ENCODE results near the gene ETS1.

Gene ETS1, protein sequence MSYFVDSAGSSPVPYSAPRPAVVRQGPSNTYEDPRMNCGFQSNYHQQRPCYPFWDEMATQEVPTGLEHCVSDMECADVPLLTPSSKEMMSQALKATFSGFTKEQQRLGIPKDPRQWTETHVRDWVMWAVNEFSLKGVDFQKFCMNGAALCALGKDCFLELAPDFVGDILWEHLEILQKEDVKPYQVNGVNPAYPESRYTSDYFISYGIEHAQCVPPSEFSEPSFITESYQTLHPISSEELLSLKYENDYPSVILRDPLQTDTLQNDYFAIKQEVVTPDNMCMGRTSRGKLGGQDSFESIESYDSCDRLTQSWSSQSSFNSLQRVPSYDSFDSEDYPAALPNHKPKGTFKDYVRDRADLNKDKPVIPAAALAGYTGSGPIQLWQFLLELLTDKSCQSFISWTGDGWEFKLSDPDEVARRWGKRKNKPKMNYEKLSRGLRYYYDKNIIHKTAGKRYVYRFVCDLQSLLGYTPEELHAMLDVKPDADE

DNA sequence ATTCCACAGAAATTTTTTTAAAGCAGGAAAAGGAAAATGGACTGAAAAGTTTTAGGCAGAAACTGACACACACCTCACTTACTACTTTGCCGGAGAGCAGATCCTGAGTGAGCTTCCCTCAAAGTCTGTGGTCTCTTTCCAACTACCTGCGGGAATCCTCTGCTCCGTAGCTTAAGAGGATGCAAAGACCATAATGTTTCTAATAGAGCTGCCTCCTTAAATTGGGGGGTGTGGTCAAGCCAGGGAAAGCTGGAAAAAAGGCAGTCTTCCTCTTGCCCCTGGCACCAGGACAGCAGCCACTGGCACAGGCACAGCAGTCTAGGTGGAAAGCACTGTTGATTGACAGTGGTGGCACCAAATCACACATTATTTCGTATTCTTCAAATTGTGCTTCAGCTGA is at the start of gene ETS1:
Gene ETS1, minus strand, starts transcription at position 144 of the 400 bp plus-strand sequence. CDS start 14,428 bp downstream, outside the sequence.
- no peak for DNase-seq

DNA sequence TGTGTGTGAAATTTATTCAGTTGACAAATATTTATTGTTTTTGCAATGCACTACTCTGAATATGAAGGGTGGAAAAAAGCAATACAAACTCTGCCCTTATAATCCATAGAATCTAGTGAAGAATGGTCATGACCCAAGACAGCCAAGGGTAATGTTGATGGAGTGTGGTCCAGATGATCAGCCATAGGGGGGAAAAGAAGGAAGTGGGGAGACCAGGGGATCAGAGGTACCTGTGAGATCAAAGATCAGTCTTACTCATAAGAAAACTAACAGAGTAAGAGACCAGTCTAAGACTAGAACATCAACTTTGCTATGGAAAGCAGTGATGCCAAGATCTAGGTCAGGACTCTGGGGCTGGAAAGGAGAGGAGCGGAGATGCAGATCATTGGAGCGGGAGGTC is 47.0 kb upstream of the ETS1 start:
- no peak for DNase-seq

DNA sequence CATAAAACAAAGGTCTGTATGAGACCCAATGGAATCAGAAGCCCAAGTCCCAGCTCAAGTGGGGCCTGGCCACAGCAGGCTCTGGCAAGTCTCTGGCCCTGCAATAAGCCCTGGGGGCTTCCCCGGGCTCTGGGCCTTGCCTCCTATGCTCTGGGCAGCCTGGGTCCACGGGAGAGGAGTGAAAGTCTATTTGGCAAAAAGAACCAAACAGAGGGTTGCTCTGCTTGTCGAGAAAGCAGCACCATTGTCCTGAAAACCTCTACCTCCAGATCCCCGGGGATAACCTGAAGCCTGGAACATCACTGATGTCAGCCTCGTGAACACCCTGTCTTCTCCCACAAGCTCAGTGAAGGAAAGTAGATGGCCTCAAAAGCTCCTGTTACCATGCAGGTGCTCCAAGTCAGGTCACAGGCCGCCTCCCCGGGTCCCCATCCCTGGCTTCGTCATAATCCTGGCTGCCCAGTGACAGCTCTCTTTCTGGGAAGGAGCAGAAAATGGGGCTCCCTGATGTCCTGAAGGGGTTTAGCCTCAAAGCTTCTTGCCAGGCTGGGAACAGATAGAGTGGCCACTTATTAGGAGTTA is 46.1 kb upstream of the ETS1 start:
- DNase-seq = no peak

DNA sequence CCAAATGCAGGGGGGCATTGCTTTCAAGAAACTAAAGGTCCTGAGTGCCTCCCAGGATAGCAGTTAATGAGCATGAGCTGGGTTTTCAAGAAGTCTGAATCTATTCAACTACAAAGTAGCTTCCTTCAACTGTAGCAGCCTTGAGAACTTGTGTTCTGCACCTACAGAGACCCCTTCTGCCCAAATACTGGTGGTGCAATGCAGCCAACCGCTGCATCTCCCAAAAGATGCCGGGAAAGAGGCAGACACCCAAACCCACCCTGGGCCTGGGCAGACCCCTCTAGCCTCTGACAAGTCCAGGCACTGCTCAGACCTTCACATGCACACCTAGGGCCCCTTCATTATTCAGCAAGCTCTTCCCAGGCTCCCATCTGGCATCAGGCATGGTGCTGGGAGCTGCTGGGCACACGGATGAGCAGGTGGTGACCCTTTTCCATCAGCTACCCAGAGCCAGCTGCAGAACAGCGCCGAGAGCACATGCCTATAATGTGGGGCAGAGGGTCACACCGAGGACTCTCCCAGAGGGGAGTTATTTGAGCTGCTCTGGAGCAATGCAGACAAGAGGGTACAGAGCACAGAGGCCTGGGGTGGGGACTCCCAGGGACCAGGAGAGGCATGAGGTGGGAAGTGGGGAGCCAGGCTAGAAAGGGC is 44.9 kb upstream of the ETS1 start:
- peak in 3 of 51 donors; percentile 5 to 9 (median 9) for DNase-seq

DNA sequence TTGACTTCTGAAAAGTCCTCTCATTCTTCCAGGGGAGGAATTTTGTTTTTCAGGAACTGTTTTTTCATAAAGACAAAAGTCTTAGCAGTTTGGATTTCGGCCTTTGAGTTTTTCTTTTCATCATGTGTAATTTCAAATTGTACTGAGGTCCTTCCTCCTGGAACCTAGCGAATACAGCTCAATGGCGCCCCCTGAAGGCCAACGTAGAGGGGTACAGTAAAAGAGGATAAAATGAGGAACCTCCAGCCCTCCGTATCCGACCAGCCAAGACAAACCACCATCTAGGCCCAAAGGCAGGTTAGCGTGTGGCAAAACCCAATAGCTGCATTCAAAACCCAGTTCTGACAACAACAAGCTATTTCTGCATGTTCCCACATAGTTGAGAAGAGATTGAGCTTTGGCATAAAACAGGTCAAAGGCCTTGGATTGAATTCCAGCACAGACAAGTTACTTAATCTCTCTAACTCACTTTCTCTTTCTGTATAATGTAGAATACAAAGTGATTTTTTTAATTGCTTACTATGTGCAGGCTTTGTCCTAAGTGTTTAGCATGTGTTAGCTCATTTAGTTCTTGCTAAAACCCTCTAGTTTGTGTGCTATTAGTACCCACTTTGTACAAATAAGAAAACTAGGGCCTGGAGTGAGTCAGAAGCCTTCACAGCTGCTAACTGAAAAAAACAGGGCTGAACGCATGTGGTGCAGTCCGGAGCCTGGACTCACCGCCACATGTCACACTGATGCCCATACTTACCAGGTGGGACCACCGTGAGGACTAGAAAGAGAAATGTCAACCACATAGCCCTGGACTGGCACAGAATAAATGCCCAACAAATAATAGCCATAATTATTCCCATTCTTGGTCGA is 43.2 kb upstream of the ETS1 start:
- peak in 48 of 51 donors; percentile 4 to 87 (median 56) for DNase-seq

DNA sequence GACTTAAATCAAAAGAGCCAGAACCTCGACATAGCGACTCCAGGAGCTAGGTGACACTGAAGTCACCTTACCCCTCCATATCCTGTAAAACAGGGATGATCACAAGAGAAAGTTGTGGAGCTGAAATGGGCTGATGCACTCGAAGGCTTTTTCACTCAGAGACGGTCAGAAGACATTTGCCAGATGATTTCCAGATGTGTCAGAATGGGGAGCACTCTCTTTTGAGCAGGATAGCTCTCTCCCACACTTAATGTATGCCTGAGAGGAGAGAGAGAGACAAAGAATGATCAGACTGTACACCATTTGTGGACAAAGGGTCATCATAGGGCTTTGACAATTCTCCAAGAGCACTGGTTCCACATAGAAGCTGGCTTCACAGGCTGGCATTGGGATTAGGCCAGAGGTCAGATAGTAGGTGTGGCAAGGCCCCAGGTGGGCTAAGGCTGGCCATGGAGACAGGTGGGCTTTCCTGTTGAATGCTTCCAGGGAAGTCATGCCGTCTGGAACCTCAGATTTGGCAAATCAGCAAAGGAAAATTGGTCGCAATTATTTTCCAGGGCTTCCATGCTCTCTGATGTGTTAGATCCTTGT is 42.3 kb upstream of the ETS1 start:
- no peak for DNase-seq

DNA sequence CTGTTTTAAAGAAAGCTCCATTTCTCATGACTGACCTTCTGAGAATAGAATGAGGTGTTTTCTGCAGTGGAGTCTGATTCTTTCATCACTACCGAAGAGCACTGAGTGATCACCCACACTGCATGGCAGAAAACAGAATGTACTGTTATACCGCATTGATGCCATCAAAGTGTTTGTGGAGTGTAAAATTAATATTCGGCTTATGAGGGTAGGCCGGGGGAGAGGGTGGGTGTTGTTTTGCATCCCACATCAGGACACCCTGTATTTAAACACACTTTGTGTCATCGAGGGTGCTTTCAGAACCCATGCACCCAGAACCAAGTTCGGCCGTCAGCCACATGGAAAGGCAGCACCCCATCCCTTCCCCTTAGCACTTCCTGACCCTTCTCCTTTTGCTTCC is 41.3 kb upstream of the ETS1 start:
- no peak for DNase-seq

DNA sequence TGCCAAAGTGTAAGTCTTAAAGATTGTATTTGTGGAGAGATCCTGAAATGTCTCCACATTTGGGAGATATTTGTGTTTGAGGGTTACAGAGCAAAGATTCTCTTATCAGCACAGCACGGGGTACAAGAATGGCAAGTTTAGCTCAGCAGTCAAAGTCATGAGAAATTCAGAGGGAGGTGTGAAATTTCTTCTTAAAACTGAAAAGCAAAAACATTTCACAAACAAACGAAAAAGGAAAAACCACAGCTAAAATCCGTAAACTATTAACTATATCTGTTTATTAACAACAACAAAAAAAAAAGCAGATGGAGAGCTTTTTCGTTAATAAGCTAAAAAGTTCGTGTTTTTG is 40.9 kb upstream of the ETS1 start:
- no peak for DNase-seq

DNA sequence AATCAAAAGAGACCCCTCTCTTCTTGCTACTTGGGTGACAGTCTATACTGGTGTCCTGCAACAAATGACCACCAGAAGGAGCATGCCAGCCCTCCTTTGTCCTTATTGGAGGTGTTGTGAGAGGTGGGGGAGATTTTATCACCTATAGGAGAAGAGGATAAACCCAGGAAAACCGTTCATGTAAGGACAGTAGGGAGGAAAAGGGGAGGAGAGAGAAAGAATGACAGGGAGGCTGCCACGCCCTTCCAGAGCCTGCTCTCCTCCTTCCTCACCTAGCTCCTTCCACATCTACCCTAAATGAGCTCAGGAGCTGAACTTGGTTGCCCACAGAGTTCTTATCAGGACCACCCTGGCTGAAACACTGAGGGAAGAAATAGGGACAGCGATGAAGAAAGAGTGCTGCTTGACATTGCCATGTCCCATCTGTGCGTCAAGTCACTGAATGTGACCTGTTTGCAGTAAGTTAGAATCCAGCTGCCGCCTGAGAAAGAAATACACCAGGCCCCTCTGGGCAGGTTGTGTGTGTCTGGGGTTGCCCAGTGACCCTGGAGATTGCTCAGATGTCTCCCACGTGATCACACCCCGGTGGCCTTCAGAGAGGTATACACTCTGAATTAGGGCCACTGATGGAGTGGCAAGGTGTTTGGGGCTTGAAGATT is 40.4 kb upstream of the ETS1 start:
- DNase-seq = no peak

DNA sequence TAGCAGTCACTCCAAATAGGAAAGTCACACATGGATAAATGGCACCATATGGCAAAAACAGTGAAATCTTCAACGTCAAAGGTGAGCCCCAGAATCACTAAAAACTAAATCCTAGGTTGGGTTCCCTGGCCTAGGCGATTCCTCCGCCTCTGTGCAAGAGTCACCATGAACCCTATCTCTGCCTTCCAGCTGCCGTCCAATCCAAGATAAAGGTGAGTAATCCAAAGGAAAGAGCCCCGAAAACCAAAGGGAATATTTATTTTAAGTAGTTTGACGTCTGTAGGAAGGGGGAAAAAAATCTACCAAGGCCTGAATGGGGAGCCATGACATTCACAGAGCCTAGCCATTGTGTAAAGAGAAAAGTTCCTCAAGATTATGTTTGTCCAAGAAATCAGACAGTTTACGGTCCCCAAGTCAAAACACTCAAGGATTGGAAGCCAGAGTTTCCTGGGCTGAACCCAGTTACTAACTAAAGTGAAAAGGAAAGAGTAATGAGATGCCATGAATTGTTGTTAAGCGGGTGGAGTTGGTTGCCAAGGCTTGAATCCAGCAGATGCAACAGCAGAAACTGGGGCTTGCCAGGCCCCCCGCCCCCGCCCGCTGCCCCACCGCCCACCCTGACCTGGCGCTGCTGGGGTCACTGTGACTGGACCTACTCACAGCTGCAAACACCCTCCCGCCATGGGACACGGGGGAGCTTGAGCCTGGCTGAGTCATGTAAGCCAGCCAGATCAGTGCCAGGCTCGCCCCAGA is 39.7 kb upstream of the ETS1 start:
- no peak for DNase-seq

DNA sequence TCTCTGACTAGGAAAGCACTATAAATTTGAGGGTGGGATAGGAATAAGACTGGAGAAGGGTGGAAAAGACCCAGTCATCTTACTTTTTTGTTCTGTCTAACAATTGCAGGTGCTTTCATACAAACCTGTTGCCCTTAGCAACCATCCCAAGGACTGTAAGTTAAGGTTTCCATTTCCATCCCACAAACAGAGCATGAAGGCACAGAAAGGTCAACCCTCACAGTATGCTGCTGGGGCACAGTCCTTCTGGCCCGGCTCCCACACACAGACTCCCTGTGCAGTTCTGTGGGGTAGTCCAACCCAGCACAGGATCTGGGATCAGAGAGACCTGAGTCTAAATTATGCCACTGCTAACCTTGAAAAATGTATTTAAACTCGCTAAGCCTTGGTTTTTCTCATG is 38.4 kb upstream of the ETS1 start:
- no peak for DNase-seq

DNA sequence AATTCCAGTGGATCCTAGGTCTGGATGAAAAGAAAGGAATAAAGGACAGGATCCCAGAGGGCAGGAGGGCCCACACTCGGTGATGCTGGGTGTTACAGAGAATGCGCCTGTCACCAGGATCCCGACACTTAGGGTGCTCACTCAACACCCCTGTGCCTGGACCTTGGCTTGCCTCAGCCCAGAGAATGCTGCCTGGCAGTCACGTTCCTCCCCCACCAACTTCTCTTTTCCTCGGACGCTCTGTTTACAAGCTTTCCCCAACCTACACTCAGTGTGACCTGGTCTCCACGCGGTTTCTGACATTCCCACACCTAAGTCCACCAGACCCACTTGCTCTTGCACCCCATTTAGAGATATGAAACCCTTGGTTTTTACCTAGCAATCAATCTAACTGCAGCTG is 38.0 kb upstream of the ETS1 start:
- no peak for DNase-seq

DNA sequence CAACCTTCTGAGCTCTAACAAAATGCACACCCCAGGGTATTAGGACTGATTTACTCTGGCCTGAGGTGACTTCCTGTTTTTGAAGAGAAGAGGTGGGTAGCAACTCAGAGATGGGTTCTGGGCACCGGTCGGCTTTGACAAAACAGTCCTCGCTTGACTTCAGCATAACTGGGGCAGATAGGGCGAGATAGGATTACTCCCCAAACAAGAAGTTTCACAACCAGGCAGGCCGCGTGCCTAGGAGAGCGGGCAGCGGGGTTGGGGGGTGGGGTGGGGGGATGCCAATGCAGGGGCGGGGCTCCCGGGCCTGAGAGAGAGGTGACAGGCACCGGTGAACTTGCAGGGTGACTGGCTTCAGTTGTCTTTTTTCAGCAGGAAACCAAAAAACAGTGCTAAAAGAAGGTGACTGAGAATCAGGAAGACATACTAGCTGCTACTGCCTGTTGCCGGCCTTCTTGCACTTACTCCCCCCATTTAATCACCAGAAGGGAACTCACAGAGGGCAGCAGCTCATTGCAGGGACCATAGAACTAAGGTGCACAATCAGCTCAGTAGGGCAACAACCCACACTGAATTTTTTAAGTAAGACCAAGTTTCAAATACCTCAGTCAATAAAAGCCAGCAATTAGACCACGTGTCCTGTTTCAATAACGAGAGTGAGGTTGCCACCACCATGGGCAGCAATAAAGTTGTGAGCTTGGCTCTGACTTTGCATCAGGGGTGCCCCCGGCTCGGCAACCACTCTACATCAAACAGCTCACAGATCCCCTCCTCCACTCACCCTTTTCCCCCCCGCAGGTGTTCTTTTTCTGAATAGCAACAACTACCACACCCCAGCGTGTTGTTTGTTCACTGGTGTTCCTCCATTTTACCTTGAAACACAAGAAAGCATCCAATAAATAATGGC is 37.2 kb upstream of the ETS1 start:
- no peak for DNase-seq

DNA sequence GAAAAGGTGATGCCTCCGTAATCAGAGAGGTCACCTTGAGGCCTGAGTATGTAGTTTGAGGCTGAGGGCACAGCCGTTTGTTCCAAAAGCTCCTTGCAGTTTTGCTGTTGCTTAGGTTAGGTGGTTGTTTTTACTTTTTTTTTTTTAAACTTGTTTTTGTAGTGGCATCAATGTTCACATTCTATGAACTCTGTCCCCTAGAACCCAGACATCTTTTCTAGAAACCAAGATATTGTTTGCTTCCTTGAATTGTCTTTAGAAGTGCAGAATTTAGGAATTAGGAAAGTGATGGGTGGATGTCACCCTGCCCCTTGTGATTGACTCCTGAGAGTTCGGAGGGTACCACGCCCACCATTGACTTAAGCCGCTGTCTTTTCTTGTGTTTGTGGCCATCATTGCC is 35.7 kb upstream of the ETS1 start:
- no peak for DNase-seq

DNA sequence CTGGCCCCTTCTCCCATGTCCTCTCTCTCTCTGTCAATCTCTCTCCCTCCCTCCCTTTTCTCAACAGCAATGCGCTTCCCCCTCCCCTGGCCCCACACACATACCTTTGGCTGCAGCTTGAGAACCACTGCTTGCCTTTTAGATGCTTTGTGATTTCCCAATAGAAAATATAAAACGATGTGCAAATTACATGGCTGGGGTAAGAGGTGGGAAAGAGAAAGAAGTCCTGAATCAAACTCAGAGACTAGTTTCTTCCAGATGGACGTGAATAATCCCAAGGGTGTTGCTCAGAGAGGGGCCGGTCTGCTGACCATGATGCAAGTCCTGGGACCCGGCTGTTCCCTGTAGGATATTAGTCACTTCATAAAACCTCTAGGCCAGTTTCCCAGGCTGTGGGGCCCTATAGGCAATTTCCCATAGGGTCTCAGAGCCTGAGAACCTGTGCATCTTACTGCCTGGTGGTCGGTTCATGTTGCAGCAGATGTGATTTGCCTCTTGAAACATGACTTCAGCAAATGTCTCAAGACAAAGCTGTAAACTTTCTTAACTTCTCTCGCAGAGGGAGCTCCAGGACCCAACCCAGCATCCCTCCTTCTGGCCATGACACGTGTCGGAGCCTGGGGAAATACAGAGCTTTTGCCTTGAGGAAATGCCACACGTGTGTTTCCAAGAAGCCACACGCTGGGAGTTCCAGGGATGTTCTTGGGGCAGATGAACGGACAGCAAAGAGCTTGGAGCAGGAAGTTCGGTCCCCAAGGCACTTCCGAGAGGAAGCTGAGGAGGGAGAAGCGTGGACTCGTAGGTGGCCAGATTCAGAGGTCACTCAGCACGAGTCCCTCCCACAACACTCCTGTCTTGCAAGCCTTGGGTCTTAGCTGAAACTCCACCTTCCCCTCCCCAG is 34.5 kb upstream of the ETS1 start:
- no peak for DNase-seq

DNA sequence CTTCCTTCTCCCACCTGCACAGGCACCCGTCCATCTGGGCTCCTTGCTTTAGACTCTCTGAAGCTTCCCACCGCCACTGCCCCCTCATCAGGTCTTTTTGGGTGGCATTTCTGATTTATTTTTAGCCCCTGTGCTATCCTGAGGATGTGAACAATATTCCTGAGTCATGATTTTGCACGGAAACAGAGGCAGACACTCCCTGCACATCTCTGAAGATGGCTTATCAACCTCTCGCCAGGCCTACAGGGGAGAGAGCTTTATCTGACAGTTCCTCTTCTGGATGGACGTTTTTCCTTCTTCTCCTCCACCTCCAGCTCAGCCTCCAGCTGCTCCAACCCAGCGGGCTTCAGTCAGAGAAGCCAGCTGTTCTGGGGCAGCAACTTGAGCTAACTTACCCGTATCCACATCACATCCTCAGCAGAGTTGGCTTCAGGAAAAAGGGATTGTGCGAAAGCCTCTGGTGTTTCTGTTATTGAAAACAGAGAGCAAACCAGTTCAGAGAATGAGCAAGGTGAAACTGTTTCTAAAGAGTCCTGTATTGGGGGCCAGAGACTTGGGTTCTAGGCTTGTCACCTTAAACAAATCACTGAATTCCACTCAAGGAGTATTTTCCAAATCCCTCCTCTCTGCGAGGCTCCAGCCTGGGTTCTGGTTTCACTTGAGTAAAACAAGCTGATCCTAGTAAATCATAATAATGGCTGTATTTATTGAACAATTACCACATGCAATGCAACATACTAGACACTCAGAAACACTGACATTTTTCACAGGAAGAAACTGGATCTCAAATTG is 33.1 kb upstream of the ETS1 start:
- no peak for DNase-seq

Data from hypothalamus (tissue), 51 donors.